ENCODE results near the gene ADAT3.

The ADAT3 gene

DNA sequence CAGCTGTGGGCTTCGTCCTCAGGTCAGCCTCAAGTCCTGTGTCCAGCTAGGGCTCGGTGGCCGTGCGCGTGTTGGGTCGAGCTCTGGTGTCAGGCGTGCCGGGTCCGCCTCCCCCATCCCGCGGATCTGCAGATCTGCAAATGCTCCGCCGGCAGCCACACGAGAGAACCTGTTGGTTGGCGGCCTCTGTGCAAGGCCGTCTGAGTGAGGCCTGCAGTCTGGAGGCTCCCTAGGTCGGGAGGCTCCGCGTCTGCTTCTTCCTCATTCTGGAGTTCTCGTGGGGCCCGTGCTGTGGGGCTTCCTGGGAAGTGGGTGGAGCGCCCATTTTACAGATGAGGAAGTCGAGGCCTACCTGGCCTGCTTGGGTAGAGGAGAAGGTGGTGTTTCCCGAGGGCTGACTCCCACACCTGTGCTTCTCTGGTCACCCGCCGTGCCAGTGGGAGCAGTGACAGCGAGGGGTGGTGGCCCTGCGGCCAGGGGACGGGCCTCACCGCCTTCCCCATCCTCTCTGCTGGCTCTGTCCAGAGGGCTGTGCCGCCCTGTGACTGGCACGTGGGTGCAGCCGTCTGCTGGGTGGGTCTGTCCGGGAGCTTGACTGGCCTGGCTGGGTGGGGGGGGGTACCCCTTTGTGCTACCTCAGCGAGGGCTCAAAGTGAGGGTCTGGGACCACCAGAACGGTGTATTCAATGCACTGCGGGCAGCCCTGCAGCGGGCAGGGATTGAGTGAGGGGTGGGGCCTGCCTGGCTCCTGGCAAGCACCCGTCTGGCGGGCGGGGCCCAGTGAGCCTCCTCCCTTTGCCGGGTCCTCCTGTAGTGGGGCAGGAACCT, 39.1 kb downstream of the ADAT3 start:
- no peak for TF ChIP-seq CTCF (IDR thresholded peaks at IDR 0.05; ENCODE audit: borderline replicate concordance, insufficient read depth, low read depth, low read length)
- H3K4me3 ChIP-seq (ENCODE audit: low read depth, low read length): no peak overlapping the region

DNA sequence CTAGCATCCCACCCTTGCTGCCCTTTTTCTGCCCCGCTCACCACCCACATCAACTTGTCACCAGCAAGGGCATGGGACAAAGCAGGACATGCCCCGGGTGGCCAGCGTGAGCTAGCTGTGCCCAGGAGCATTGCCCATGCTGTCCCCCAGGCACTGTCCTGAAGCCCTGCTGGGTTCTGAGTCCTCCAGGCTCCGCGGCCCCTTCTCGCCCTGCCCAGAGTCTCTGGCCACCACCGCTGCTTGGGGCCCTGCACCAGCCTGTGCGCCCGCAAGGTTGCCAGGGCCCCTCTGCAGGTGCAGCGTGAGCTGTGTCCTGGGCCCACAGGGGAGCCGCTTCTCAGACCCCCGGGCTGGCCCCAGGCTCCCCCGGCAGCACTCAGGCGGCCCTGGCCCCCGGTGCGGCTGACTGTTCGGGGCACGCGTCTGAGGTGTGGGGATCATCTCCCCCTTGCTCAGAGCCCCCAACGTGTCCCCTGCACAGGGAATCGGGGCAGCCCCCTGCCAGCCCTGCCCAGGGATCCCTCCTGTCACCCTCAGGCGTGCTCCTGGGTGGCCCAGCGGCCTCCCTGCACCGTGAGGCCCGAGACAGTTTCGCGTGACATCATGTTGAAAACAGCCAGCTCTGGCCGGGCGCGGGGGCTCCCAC, 39.8 kb downstream of the ADAT3 start:
- no peak overlapping the region for H3K4me3 ChIP-seq (ENCODE audit: low read depth, low read length)
- TF ChIP-seq CTCF (IDR thresholded peaks at IDR 0.05; ENCODE audit: borderline replicate concordance, insufficient read depth, low read depth, low read length): no peak

DNA sequence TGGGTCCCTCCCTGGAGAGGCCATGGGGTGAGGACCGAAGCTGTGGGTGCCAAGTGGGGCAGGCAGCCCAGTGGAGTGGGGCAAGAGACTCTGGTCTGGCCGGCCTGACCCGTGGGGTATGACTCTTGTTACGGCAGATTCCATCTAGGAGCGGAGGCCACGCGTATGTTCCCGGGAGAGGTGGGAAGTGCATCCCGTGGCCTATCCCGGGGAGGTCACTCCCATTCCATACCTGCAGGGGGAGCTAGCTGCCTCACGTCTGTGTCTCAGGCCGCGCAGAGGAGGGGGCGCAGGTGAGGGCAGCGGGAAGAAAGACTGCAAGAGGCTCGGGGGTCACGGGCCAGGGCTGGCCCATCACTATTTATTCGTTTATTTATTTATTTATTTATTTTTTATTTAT, 40.7 kb downstream of the ADAT3 start:
- no peak overlapping the region for H3K4me3 ChIP-seq (ENCODE audit: low read depth, low read length)
- peak; percentile 53; the same call in 1 of the 2 replicates for TF ChIP-seq CTCF (IDR thresholded peaks at IDR 0.05; ENCODE audit: borderline replicate concordance, insufficient read depth, low read depth, low read length)

DNA sequence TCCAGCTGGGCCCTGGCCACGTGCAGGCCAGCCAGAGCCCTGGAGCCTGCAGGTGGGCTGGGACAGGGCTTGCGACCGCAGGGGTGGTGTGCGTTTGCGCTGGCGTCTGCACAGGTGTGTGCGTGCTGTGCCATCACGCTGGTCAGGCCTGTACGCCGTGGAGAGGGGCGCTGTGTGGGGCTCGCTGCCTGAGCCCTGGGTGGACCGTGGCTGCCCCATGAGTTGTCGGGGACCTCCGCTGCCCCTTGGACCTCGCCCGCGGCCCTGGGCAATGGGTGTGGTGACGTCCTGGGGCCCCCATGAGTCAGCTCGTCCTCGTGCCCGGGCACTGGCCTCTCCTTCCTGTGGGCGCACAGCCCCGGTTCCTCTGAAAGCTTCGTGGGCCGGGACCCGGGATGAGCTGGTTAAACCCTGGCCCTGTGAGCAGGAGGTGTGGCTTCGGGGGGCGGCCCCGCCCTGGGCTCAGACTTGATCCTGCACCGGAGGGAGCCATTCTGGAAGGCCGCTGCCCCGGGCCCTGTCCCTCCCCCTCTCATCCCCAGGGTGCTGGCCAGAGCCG, 42.5 kb downstream of the ADAT3 start:
- no peak for TF ChIP-seq CTCF (IDR thresholded peaks at IDR 0.05; ENCODE audit: borderline replicate concordance, insufficient read depth, low read depth, low read length)

GRCh38 chr19:1949304-1950101, 44.3 kb downstream of the ADAT3 start:
- no peak overlapping the region for H3K4me3 ChIP-seq (ENCODE audit: low read depth, low read length)
- TF ChIP-seq CTCF (IDR thresholded peaks at IDR 0.05; ENCODE audit: borderline replicate concordance, insufficient read depth, low read depth, low read length): no peak

More for the DNA sequence above, 42.5 kb downstream of the ADAT3 start:
- H3K4me3 ChIP-seq (ENCODE audit: low read depth, low read length): no peak overlapping the region

DNA sequence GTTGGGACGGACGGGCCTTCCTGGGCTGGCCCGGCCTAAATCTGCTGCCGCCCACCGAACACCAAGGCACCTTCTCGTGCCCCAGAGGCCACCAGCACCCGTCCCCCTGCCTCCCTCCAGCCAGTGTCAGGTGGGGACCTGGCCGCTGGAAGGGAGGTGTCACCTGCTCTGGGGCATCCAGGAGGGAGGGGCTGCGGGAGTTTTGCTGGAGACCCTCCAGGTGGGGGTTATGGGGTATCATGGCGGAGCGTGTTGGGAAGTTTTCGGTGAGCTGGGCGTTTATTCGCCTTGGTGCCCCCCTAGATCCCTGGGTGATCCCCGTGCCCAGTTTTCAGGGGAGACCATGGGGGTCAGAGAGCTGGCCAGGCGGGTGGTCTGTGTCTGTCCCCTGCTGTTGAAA, 45.4 kb downstream of the ADAT3 start:
- no peak for TF ChIP-seq CTCF (IDR thresholded peaks at IDR 0.05; ENCODE audit: borderline replicate concordance, insufficient read depth, low read depth, low read length)

More for the DNA sequence above, 45.4 kb downstream of the ADAT3 start:
- no peak overlapping the region for H3K4me3 ChIP-seq (ENCODE audit: low read depth, low read length)
